Panc1 (cell line): ENCODE results near the gene PTPA. TPM values are rescaled to one million over a fixed set of nuclear protein-coding genes. Genes with fewer than 3 reads are reported as not detected.

Source experiments
- ATAC-seq: fragments of 200-7000 bp; cut with Tn5 transposase; 2 replicates; pipeline ENCODE4 v1.9.1; 2020; ENCODE audit warnings: mild to moderate bottlenecking, moderate library complexity
- BruUV-seq: library from RNA; stranded (reverse); fragments of 400-500 nt; replicated peaks from 2 replicates; lab custom pipeline; 2021; lab: Mats Ljungman, UMichigan
- CTCF ChIA-PET: fragments of 300-600 bp; sonication (Branson Sonifier 250); formaldehyde crosslinking; loops from one replicate; lab custom pipeline; 2022; ENCODE audit warnings: antibody characterized with exemption; lab: Charles Lee
- POLR2A ChIA-PET: fragments of 300-600 bp; sonication (Branson Sonifier 250); formaldehyde crosslinking; loops from one replicate; lab custom pipeline; 2022; ENCODE audit warnings: antibody characterized with exemption; lab: Charles Lee
- DNase-seq: peaks from one replicate; pipeline ENCODE4 v3.0.0-alpha.2; 2010; ENCODE audit warnings: low read depth, low spot score
- H3K27ac ChIP-seq: 2 replicates; pipeline ENCODE4 v1.5.1; 2011; ENCODE audit warnings: mild to moderate bottlenecking, low read length, inconsistent platforms
- H3K27me3 ChIP-seq: fragments of 200-500 bp; sonication (Bioruptor generic); 2 replicates; pipeline ENCODE4 v1.6.0; 2014; ENCODE audit warnings: low read length, inconsistent platforms; ENCODE audit not compliant: control insufficient read depth, insufficient read depth
- H3K36me3 ChIP-seq: fragments of 200-500 bp; sonication (Bioruptor generic); 2 replicates; pipeline ENCODE4 v1.5.1; 2014; ENCODE audit warnings: inconsistent platforms, mild to moderate bottlenecking, low read length, moderate library complexity; ENCODE audit not compliant: control insufficient read depth, insufficient read depth
- H3K4me1 ChIP-seq: 2 replicates; pipeline ENCODE4 v1.5.1; 2011; ENCODE audit warnings: inconsistent platforms, mild to moderate bottlenecking, low read length, moderate library complexity; ENCODE audit not compliant: control insufficient read depth, insufficient read depth
- H3K4me3 ChIP-seq, 2 experiments: 2 replicates each; pipeline ENCODE4 v1.5.1; 2011 to 2012; ENCODE audit warnings: low read depth in 2 of 2, low read length in 2 of 2, mild to moderate bottlenecking in 2 of 2, inconsistent platforms in 1 of 2, moderate library complexity in 1 of 2
- H3K9me3 ChIP-seq: fragments of 200-500 bp; sonication (Bioruptor generic); 2 replicates; pipeline ENCODE4 v1.5.1; 2014; ENCODE audit warnings: low read depth, mild to moderate bottlenecking, inconsistent platforms, low read length, moderate library complexity; ENCODE audit not compliant: control insufficient read depth, insufficient read depth
- CTCF ChIP-seq: fragments of 450-650 bp; IDR thresholded peaks from 2 replicates; pipeline ENCODE4 v1.5.1; 2017; ENCODE audit warnings: mild to moderate bottlenecking
- POLR2AphosphoS5 ChIP-seq: IDR thresholded peaks from 2 replicates; pipeline ENCODE4 v1.6.1; 2012; ENCODE audit warnings: mild to moderate bottlenecking, low read depth, low read length, moderate library complexity
- REST ChIP-seq, 2 experiments: IDR thresholded peaks; 2 replicates each; pipeline ENCODE4 v1.6.1; 2011 to 2012; ENCODE audit warnings: low read depth in 2 of 2, control low read depth in 1 of 2, low read length in 1 of 2, mild to moderate bottlenecking in 1 of 2, moderate library complexity in 1 of 2; ENCODE audit not compliant: insufficient read depth in 1 of 2
- SIN3A ChIP-seq: IDR thresholded peaks from 2 replicates; pipeline ENCODE4 v1.6.1; 2012; ENCODE audit warnings: low read depth, mild to moderate bottlenecking, low read length, moderate library complexity, borderline replicate concordance; ENCODE audit not compliant: insufficient read depth
- TCF7L2 ChIP-seq: IDR thresholded peaks from 2 replicates; pipeline ENCODE4 v1.6.1; 2011; ENCODE audit warnings: mild to moderate bottlenecking, low read depth, low read length, inconsistent platforms
- in situ Hi-C: cut with HindIII; loops from 2 replicates; pipeline ENCODE4 v1.10.0; 2016; ENCODE audit warnings: low sequenced_read_pairs, low pct_unique_long_range_greater_than_20kb
- intact Hi-C: fragments of 100-400 bp; cut with micrococcal nuclease; formaldehyde crosslinking; loops from one replicate; pipeline ENCODE4 v1.10.0; 2022; ENCODE audit not compliant: unreplicated experiment
- total RNA-seq: library from RNA; stranded (reverse); gene quantifications from one replicate; pipeline ENCODE4 v1.2.1, GENCODE V29; 2021; ENCODE audit not compliant: unreplicated experiment

PTPA gene
- total RNA-seq, 1 experiment from 2014 or later: 114 TPM

GRCh38 chr9:129124506-129125069 lies 13.4 kb downstream of the PTPA start:
- Histone ChIP-seq H3K4me1 (no peaks in the 10 kb centered on the region), H3K27ac (no peak overlapping the region)

GRCh38 chr9:129125478-129125877 lies 14.3 kb downstream of the PTPA start:
- CTCF ChIA-PET: interaction anchor here (0.9 to 1.1 kb wide), 2 partner anchors 13 to 17 kb away, joined by 3 to 4 read pairs; no protein-coding TSS in a partner anchor
- Histone ChIP-seq H3K36me3 (0 out of 2 replicates have a peak, but pooled peaks cover 4% of the 10 kb centered on the region), H3K4me3 (no peak overlapping the region), H3K27me3 (no peaks in the 10 kb centered on the region), H3K27ac (no peak overlapping the region), H3K4me1 (no peaks in the 10 kb centered on the region), H3K9me3 (no peaks in the 10 kb centered on the region)
- DNase-seq (no peak), ATAC-seq (no peak)
- intact Hi-C loops: no loop called here
- POLR2A ChIA-PET: no interaction called here
- TF ChIP-seq POLR2AphosphoS5 (no peak), REST (IDR thresholded peaks at IDR 0.05; ENCODE audit: insufficient read depth in 1 of 2, low read depth in 2 of 2, low read length in 1 of 2) (no peak), TCF7L2 (no peak), CTCF (no peak), SIN3A (no peak)
- in situ Hi-C loops: no loop called here
- BruUV-seq: no TSS peak

More at GRCh38 chr9:129124506-129125069, 13.4 kb downstream of the PTPA start:
- Histone ChIP-seq H3K9me3 (no peaks in the 10 kb centered on the region), H3K36me3 (0 out of 2 replicates have a peak, but pooled peaks cover 4% of the 10 kb centered on the region), H3K27me3 (no peaks in the 10 kb centered on the region), H3K4me3 (no peak overlapping the region)
- no TSS peak for BruUV-seq
- no peak for DNase-seq
- no peak for TF ChIP-seq POLR2AphosphoS5
- TF ChIP-seq CTCF: no peak
- no peak for TF ChIP-seq SIN3A
- no peak for TF ChIP-seq TCF7L2
- no peak for TF ChIP-seq REST (IDR thresholded peaks at IDR 0.05; ENCODE audit: insufficient read depth in 1 of 2, low read depth in 2 of 2, low read length in 1 of 2)
- in situ Hi-C loops: no loop called here
- ChIA-PET CTCF (interaction anchor here (0.7 kb wide), 1 partner anchor 14 kb away, joined by 4 read pairs; no protein-coding TSS in a partner anchor), POLR2A (no interaction called here)
- no peak for ATAC-seq
- intact Hi-C loops: no loop called here
